ENCODE measurements around the gene RSL1D1.

Gene RSL1D1

DNA sequence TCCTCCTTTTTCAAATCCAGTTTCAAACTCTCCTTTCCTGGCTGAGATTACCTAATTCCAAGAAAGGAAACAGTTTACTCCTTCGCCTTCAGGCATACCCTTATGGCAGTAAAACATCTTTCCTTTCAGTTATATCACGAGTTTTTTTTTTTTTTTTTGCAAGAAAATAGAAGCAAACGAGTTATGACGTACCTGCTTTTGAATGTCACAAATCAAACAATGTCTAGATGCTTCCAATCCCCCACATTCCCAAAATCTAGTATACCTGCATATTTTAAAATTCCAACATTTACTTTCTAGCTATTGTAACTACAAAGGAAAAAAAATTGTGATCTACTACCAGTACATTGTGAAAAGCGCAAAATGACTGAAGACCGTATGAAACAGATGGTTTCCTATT, 35.5 kb upstream of the RSL1D1 start:
- H3K4me3 ChIP-seq (ENCODE audit: control insufficient read depth, low read depth, low read length), result no peak overlapping the region
- TF ChIP-seq, protein P1, sequence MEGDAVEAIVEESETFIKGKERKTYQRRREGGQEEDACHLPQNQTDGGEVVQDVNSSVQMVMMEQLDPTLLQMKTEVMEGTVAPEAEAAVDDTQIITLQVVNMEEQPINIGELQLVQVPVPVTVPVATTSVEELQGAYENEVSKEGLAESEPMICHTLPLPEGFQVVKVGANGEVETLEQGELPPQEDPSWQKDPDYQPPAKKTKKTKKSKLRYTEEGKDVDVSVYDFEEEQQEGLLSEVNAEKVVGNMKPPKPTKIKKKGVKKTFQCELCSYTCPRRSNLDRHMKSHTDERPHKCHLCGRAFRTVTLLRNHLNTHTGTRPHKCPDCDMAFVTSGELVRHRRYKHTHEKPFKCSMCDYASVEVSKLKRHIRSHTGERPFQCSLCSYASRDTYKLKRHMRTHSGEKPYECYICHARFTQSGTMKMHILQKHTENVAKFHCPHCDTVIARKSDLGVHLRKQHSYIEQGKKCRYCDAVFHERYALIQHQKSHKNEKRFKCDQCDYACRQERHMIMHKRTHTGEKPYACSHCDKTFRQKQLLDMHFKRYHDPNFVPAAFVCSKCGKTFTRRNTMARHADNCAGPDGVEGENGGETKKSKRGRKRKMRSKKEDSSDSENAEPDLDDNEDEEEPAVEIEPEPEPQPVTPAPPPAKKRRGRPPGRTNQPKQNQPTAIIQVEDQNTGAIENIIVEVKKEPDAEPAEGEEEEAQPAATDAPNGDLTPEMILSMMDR (IDR thresholded peaks at IDR 0.05; ENCODE audit: control insufficient read depth, insufficient read depth, low read depth, low read length, missing control alignments), result no peak
- DNase-seq (ENCODE audit: low read depth), result no peak

DNA sequence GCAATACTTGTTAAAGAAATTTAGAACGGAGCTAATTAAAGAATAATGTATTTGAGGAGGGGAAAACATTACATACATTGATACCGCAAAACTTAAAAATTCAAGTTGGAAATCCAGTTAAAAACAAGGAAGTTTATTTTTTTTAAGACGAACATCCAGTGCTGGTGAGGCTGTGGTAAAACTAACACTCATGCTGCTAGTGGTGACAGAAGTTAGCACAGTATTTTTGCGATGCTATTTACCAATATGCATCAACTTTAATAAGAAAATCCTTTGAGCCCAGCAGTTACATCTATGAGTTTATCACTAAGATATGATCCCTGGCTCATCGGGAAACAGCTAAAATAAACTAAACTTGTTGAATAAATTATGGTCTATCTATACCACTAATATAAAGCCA, 32.7 kb upstream of the RSL1D1 start:
- TF ChIP-seq, protein P1 (IDR thresholded peaks at IDR 0.05; ENCODE audit: control insufficient read depth, insufficient read depth, low read depth, low read length, missing control alignments), result no peak
- DNase-seq (ENCODE audit: low read depth), result no peak

DNA sequence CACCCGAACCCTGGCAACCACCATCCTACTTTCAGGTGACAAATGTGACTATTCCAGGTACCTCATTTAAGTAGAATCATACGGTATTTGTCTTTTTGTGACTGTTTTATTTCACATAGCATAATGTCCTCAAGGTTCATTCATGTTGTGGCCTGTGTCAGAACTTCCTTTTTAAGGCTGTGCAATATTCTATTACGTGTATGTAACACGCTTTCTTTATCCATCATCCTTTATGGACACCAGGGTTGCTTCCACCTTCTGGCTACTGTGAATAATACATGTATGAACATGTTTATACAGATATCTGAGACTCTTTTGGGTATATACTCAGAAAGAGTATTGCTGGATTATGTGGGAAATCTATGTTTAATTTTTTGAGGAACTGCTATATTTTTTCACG, 28.7 kb upstream of the RSL1D1 start:
- DNase-seq (ENCODE audit: low read depth), result no peak
- TF ChIP-seq, protein P1 (IDR thresholded peaks at IDR 0.05; ENCODE audit: control insufficient read depth, insufficient read depth, low read depth, low read length, missing control alignments), result no peak
- no peak overlapping the region for H3K4me3 ChIP-seq (ENCODE audit: control insufficient read depth, low read depth, low read length)

More for the DNA sequence above, 32.7 kb upstream of the RSL1D1 start:
- no peak overlapping the region for H3K4me3 ChIP-seq (ENCODE audit: control insufficient read depth, low read depth, low read length)

DNA sequence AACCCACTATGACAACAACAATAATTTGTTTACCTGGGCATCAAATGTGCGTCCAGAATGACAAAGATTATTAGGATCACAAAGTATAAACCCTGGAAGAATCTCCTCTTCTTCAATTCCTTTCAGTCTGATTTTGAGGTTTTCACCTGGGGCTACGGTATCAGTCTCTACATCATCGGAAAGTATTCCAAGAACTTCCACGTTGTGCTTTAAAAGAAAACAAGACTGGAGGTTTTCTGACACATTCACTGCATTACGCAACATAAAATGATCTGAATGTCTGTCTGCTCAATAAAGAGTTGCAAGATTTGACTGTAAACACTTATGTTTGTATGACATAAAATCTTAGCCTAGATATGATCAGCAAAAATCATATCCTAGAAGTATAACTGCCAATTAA, 26.0 kb upstream of the RSL1D1 start:
- no peak for DNase-seq (ENCODE audit: low read depth)
- TF ChIP-seq, protein P1 (IDR thresholded peaks at IDR 0.05; ENCODE audit: control insufficient read depth, insufficient read depth, low read depth, low read length, missing control alignments), result no peak
- no peak overlapping the region for H3K4me3 ChIP-seq (ENCODE audit: control insufficient read depth, low read depth, low read length)

DNA sequence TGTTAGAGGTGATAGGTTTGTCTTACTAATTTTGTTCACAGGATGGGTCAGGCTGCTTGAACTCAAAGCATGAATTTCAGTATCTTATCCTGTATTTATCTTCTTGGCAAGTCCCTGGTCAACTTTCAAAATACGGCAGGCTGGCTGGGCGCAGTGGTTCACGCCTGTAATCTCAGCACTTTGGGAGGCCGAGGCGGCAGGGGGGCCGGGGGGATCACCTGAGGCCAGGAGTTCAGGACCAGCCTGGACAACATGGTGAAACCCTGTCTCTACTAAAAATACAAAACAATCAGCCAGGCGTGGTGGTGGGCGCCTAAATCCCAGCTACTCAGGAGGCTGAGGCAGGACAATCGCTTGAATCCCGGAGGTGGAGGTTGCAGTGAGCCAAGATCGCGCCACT, 25.0 kb upstream of the RSL1D1 start:
- no peak overlapping the region for H3K4me3 ChIP-seq (ENCODE audit: control insufficient read depth, low read depth, low read length)
- DNase-seq (ENCODE audit: low read depth), result no peak
- TF ChIP-seq, protein P1 (IDR thresholded peaks at IDR 0.05; ENCODE audit: control insufficient read depth, insufficient read depth, low read depth, low read length, missing control alignments), result no peak

DNA sequence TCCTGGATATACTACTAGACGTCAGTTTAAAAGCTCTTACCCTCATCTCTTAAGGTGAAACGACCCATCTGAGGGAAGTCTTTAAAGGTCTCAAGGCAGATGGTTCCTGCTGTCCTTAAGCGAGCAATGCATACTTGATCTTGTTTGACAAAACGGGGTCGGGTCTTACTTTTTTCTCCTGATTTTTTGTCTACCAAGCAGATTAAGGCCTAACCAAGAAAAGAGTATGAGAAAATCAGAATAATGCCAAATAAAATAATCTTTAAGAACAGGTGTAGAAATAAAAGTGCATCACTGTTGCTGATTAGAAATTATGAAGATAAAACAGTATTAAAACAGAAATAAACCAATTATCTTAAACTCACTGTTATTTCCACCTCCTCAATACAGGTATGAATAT, 24.4 kb upstream of the RSL1D1 start:
- H3K4me3 ChIP-seq (ENCODE audit: control insufficient read depth, low read depth, low read length), result no peak overlapping the region
- TF ChIP-seq, protein P1 (IDR thresholded peaks at IDR 0.05; ENCODE audit: control insufficient read depth, insufficient read depth, low read depth, low read length, missing control alignments), result no peak

DNA sequence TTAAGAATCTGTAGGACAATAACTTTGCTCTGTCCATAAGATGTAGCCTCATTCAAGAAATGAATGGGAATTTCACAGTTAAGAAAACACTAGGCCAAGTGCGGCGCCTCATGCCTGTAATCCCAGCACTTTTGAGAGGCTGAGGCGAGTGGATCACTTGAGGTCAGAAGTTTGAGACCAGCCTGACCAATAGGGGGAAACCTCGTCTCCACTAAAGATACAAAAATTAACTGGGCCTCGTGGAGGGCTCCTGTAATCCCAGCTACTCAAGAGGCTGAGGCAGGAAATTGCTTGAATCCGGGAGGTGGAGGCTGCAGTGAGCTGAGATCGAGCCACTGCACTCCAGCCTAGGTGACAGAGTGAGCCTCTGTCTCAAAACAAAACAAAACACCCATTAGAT, 19.9 kb upstream of the RSL1D1 start:
- TF ChIP-seq, protein P1 (IDR thresholded peaks at IDR 0.05; ENCODE audit: control insufficient read depth, insufficient read depth, low read depth, low read length, missing control alignments), result peak; percentile 18
- H3K4me3 ChIP-seq (ENCODE audit: control insufficient read depth, low read depth, low read length), result no peak overlapping the region
- DNase-seq (ENCODE audit: low read depth), result no peak

More for the DNA sequence above, 24.4 kb upstream of the RSL1D1 start:
- no peak for DNase-seq (ENCODE audit: low read depth)

Data from AG09309 (cell line).